Colonic mucosa (tissue), 4 donors: Measurements from ENCODE around the gene UBE3B. TPM values are rescaled to one million over a fixed set of nuclear protein-coding genes. Genes with fewer than 3 reads are reported as not detected.

Experiments used
- DNase-seq: peaks from one replicate; pipeline ENCODE4 v3.0.0-alpha.2; 2020
- H3K27ac ChIP-seq: fragments of 200-600 bp; one replicate; pipeline ENCODE4 v1.8.0; 2021
- H3K27me3 ChIP-seq: fragments of 200-600 bp; one replicate; pipeline ENCODE4 v1.8.0; 2021
- H3K36me3 ChIP-seq: fragments of 200-600 bp; one replicate; pipeline ENCODE4 v1.8.0; 2021
- H3K4me1 ChIP-seq: fragments of 200-600 bp; one replicate; pipeline ENCODE4 v1.8.0; 2021; ENCODE audit warnings: mild to moderate bottlenecking
- H3K4me3 ChIP-seq: fragments of 200-600 bp; one replicate; pipeline ENCODE4 v1.8.0; 2021
- H3K9ac ChIP-seq, 2 donors: one replicate each; pipeline ENCODE4 v1.7.0; 2013; ENCODE audit warnings: control low read depth in 2 of 2, low read depth in 2 of 2, low read length in 2 of 2
- H3K9me3 ChIP-seq: fragments of 200-600 bp; one replicate; pipeline ENCODE4 v1.8.0; 2021
- intact Hi-C: fragments of 100-400 bp; cut with DNase I; formaldehyde crosslinking; loops from one replicate; pipeline ENCODE4 v1.14.1; 2022
- total RNA-seq, 2 donors: library from RNA; stranded (reverse); fragmentation: NEBNext Ultra II Directional in 1 of 2; extraction: Animal tissue kit (Norgen Biotek cat#: 25700) in 1 of 2; gene quantifications; one replicate each; pipeline ENCODE4 v1.2.1, GENCODE V29; 2021
- TF ChIP-seq, protein P1 (sequence below): fragments of 200-600 bp; IDR thresholded peaks from one replicate; pipeline ENCODE4 v1.8.0; 2022; ENCODE audit warnings: antibody characterized with exemption, mild to moderate bottlenecking
- donor health status: healthy.
- donor health status: DM: no; HTN: no; CAD: no.
- donor health status: DM: no; HTN: no; CAD: no.

UBE3B gene
- total RNA-seq, 2 donors from 2014 or later = 44.6 to 52.0 TPM

DNA sequence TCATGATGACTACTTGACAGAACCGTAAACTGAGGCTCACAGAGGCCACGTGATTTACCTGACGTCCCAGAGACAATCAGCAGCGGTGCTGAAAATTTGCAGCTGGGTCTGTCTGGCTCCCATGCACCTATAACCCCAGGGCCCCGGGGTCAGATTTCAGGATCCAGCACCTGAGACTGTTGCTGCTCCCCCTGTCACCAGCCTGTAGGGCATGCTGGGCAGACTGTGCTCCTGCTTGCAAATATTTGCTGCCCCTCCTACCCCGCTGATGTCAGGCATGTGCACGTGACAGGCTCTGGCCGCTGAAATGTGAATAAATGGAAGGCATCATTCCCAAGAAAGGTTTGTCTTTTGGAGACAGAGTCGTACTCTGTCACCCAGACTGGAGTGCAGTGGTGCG, 89.9 kb downstream of the UBE3B start:
- Histone ChIP-seq H3K36me3 (no peaks in the 10 kb centered on the region), H3K27me3 (no peaks in the 10 kb centered on the region), H3K4me1 (no peaks in the 10 kb centered on the region), H3K4me3 (no peak overlapping the region), H3K9ac (no peak overlapping the region), H3K27ac (no peak overlapping the region), H3K9me3 (no peaks in the 10 kb centered on the region)
- TF ChIP-seq, protein P1, sequence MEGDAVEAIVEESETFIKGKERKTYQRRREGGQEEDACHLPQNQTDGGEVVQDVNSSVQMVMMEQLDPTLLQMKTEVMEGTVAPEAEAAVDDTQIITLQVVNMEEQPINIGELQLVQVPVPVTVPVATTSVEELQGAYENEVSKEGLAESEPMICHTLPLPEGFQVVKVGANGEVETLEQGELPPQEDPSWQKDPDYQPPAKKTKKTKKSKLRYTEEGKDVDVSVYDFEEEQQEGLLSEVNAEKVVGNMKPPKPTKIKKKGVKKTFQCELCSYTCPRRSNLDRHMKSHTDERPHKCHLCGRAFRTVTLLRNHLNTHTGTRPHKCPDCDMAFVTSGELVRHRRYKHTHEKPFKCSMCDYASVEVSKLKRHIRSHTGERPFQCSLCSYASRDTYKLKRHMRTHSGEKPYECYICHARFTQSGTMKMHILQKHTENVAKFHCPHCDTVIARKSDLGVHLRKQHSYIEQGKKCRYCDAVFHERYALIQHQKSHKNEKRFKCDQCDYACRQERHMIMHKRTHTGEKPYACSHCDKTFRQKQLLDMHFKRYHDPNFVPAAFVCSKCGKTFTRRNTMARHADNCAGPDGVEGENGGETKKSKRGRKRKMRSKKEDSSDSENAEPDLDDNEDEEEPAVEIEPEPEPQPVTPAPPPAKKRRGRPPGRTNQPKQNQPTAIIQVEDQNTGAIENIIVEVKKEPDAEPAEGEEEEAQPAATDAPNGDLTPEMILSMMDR = no peak
- intact Hi-C loops = no loop called here
- no peak for DNase-seq

GRCh38 chr12:109567967-109568366, 90.5 kb downstream of the UBE3B start:
- Histone ChIP-seq H3K4me1 (no peaks in the 10 kb centered on the region), H3K36me3 (no peaks in the 10 kb centered on the region), H3K9ac (no peak overlapping the region), H3K4me3 (no peak overlapping the region), H3K9me3 (no peaks in the 10 kb centered on the region), H3K27ac (no peak overlapping the region), H3K27me3 (no peaks in the 10 kb centered on the region)
- TF ChIP-seq, protein P1 = no peak
- no peak for DNase-seq
- intact Hi-C loops = no loop called here

DNA sequence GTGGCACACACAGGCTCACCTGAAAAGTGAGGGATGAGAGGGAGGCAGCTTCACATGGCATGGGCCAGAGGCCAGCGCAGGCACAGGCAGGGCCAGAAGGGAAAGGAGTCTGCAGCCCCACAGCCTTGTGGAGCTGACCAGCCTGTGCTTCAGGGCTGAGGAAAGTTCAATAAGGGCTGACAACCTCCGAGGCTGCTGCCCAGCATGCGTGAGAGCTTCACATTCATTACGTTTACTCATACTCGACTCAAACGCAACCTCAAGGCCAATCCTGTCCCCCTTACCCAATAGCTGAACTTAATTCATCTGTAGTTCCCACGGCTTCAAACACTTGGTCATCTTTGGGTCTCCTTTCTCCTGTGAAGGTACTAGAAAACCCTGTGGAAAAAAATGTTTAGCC, 91.1 kb downstream of the UBE3B start:
- H3K4me3 ChIP-seq = no peak overlapping the region
- no peaks in the 10 kb centered on the region for H3K4me1 ChIP-seq
- H3K27me3 ChIP-seq = no peaks in the 10 kb centered on the region
- TF ChIP-seq, protein P1 = no peak
- H3K9me3 ChIP-seq = no peaks in the 10 kb centered on the region
- DNase-seq = no peak
- no peak overlapping the region for H3K27ac ChIP-seq
- H3K9ac ChIP-seq = no peak overlapping the region
- no peaks in the 10 kb centered on the region for H3K36me3 ChIP-seq
- intact Hi-C loops = no loop called here

DNA sequence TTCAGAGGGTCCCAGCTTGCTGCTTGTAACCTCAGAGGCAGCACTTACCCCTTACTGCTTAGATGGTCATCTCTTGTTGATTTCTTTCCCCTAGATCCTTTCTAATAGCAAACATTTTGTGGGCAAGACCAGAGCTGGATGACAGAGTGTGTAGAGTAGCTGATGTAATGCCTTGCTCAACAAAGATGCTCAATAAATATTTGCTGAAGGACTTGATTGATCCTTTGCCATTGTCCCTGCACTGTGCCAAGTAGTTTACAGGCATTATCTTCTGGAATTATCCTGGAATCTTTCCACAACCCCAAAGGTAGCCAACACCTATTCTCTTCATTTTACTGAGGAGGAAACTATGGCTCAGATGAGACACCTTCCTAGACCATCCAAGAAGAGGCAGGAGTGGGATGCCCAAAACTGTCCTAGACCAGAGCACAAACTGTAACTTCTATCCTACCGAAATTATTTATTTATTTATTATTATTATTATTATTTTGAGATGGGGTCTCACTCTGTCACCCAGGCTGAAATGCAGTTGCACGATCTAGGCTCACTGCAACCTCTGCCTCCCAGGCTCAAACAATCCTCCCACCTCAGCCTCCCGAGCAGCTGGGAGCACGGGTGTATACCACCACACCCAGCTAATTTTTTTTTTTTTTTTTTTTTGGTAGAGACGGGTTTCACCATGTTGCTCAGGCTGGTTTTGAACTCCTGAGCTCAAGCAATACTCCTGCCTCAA, 94.5 kb downstream of the UBE3B start:
- peaks cover 5% of the 10 kb centered on the region for H3K36me3 ChIP-seq
- no peak overlapping the region for H3K27ac ChIP-seq
- intact Hi-C loops = no loop called here

GRCh38 chr12:109572506-109572845, 95.0 kb downstream of the UBE3B start:
- peak overlapping the region; percentile 87 for H3K4me3 ChIP-seq
- H3K36me3 ChIP-seq = peaks cover 10% of the 10 kb centered on the region
- no peak overlapping the region for H3K27ac ChIP-seq
- H3K9me3 ChIP-seq = no peaks in the 10 kb centered on the region
- DNase-seq = no peak
- no peaks in the 10 kb centered on the region for H3K4me1 ChIP-seq
- H3K9ac ChIP-seq = peak overlapping the region; percentile 75 to 81
- intact Hi-C loops = no loop called here
- TF ChIP-seq, protein P1 = no peak
- H3K27me3 ChIP-seq = no peaks in the 10 kb centered on the region

More for the DNA sequence above, 94.5 kb downstream of the UBE3B start:
- H3K9me3 ChIP-seq = no peaks in the 10 kb centered on the region
- H3K27me3 ChIP-seq = no peaks in the 10 kb centered on the region
- no peak overlapping the region for H3K4me3 ChIP-seq
- H3K4me1 ChIP-seq = no peaks in the 10 kb centered on the region
- TF ChIP-seq, protein P1 = no peak
- no peak for DNase-seq
- no peak overlapping the region for H3K9ac ChIP-seq
